HL-60 (cell line): Measurements from ENCODE around the gene CD72.

Experiments
- CTCF ChIP-seq: IDR thresholded peaks from one replicate; pipeline ENCODE4 v1.5.1; 2011; ENCODE audit warnings: low read length, control low read depth, inconsistent platforms; ENCODE audit not compliant: insufficient read depth
- GABPA ChIP-seq: IDR thresholded peaks from 2 replicates; pipeline ENCODE4 v1.6.1; 2012; ENCODE audit warnings: low read depth
- POLR2AphosphoS5 ChIP-seq: IDR thresholded peaks from 2 replicates; pipeline ENCODE4 v1.6.1; 2012; ENCODE audit warnings: low read depth
- SPI1 ChIP-seq: IDR thresholded peaks from 2 replicates; pipeline ENCODE4 v1.6.1; 2012; ENCODE audit warnings: low read depth, mild to moderate bottlenecking, borderline replicate concordance
- TF ChIP-seq, protein P1 (sequence below): IDR thresholded peaks from 2 replicates; pipeline ENCODE4 v1.6.1; 2012; ENCODE audit warnings: low read depth; ENCODE audit not compliant: insufficient replicate concordance

GRCh38 chr9:35568196-35568595, 50.0 kb downstream of the CD72 start:
- TF ChIP-seq CTCF = no peak
- no peak for TF ChIP-seq POLR2AphosphoS5
- TF ChIP-seq GABPA = no peak
- TF ChIP-seq, protein P1, sequence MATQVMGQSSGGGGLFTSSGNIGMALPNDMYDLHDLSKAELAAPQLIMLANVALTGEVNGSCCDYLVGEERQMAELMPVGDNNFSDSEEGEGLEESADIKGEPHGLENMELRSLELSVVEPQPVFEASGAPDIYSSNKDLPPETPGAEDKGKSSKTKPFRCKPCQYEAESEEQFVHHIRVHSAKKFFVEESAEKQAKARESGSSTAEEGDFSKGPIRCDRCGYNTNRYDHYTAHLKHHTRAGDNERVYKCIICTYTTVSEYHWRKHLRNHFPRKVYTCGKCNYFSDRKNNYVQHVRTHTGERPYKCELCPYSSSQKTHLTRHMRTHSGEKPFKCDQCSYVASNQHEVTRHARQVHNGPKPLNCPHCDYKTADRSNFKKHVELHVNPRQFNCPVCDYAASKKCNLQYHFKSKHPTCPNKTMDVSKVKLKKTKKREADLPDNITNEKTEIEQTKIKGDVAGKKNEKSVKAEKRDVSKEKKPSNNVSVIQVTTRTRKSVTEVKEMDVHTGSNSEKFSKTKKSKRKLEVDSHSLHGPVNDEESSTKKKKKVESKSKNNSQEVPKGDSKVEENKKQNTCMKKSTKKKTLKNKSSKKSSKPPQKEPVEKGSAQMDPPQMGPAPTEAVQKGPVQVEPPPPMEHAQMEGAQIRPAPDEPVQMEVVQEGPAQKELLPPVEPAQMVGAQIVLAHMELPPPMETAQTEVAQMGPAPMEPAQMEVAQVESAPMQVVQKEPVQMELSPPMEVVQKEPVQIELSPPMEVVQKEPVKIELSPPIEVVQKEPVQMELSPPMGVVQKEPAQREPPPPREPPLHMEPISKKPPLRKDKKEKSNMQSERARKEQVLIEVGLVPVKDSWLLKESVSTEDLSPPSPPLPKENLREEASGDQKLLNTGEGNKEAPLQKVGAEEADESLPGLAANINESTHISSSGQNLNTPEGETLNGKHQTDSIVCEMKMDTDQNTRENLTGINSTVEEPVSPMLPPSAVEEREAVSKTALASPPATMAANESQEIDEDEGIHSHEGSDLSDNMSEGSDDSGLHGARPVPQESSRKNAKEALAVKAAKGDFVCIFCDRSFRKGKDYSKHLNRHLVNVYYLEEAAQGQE = no peak
- no peak for TF ChIP-seq SPI1
